IMR-90 (cell line): ENCODE data around the gene U2AF1.
"Not testable (repeated sequence)": the region's sequence is repeated elsewhere in the genome, so short reads cannot be mapped to it uniquely, and the experiment has no call there.

Experiments
- CEBPB ChIP-seq: IDR thresholded peaks from 2 replicates; pipeline ENCODE4 v1.6.1; 2012; ENCODE audit warnings: low read depth, low read length, improper control_type of control experiment
- MAFK ChIP-seq: IDR thresholded peaks from 2 replicates; pipeline ENCODE4 v1.6.1; 2012; ENCODE audit warnings: low read depth, low read length, improper control_type of control experiment
- MXI1 ChIP-seq: IDR thresholded peaks from 2 replicates; pipeline ENCODE4 v1.6.1; 2012; ENCODE audit warnings: low read depth, mild to moderate bottlenecking, low read length, moderate library complexity, borderline replicate concordance
- POLR2A ChIP-seq: IDR thresholded peaks from 2 replicates; pipeline ENCODE4 v1.6.1; 2012; ENCODE audit warnings: mild to moderate bottlenecking, low read depth, low read length
- RCOR1 ChIP-seq: IDR thresholded peaks from 2 replicates; pipeline ENCODE4 v1.6.1; 2012; ENCODE audit warnings: mild to moderate bottlenecking, low read length, improper control_type of control experiment; ENCODE audit not compliant: insufficient replicate concordance
- RFX5 ChIP-seq: IDR thresholded peaks from 2 replicates; pipeline ENCODE4 v1.8.0; 2012; ENCODE audit warnings: low read depth, mild to moderate bottlenecking, low read length, moderate library complexity
- SMC3 ChIP-seq: fragments of 150-350 bp; IDR thresholded peaks from 2 replicates; pipeline ENCODE4 v1.6.1; 2016; ENCODE audit warnings: low read depth, mild to moderate bottlenecking, antibody characterized with exemption, low read length, moderate library complexity
- TF ChIP-seq, protein P1 (sequence below): conservative IDR thresholded peaks from 2 replicates; pipeline ENCODE4 v1.5.1; 2012; ENCODE audit warnings: mild to moderate bottlenecking, low read depth, low read length, improper control_type of control experiment

DNA sequence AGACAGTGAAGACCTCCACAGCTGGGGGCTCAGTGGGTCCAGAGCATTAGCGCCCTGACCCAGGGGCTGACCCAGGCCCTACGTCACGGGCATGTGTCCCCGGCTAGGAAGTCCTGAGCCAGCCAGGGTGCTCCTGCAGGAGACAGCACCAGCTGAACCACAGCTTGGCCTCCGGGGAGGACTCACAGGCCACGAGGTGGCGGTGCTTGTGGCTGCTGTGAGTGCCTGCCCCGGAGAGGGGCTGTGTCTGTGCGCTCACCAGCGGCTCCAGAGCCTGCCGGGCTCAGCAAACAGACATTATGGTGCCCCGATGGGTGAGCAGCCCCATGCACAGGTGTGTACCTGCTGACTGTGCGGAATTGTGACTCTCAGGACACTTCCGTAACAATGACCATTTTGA lies 62.8 kb downstream of the U2AF1 start:
- TF ChIP-seq, protein P1, sequence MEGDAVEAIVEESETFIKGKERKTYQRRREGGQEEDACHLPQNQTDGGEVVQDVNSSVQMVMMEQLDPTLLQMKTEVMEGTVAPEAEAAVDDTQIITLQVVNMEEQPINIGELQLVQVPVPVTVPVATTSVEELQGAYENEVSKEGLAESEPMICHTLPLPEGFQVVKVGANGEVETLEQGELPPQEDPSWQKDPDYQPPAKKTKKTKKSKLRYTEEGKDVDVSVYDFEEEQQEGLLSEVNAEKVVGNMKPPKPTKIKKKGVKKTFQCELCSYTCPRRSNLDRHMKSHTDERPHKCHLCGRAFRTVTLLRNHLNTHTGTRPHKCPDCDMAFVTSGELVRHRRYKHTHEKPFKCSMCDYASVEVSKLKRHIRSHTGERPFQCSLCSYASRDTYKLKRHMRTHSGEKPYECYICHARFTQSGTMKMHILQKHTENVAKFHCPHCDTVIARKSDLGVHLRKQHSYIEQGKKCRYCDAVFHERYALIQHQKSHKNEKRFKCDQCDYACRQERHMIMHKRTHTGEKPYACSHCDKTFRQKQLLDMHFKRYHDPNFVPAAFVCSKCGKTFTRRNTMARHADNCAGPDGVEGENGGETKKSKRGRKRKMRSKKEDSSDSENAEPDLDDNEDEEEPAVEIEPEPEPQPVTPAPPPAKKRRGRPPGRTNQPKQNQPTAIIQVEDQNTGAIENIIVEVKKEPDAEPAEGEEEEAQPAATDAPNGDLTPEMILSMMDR: not testable (repeated sequence)
- not testable (repeated sequence) for TF ChIP-seq RCOR1, POLR2A, CEBPB, MXI1, SMC3, RFX5, MAFK
